ENCODE data around the gene HS3ST2.
"Not testable (repeated sequence)": the region's sequence is repeated elsewhere in the genome, so short reads cannot be mapped to it uniquely, and the experiment has no call there.

DNA sequence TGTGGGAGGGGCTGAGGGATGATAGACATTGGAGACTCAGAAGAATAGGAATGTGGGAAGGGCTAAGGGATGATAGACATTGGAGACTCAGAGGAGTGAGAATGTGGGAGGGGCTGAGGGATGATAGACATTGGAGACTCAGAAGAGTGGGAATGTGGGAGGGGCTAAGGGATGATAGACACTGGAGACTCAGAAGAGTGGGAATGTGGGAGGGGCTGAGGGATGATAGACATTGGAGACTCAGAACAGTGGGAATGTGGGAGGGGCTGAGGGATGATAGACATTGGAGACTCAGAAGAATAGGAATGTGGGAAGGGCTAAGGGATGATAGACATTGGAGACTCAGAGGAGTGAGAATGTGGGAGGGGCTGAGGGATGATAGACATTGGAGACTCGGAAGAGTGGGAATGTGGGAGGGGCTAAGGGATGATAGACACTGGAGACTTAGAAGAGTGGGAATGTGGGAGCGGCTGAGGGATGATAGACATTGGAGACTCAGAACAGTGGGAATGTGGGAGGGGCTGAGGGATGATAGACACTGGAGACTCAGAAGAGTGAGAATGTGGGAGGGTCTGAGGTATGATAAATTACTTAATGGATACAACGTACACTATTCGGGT, 125.9 kb downstream of the HS3ST2 start:
- TF ChIP-seq CTCF (IDR thresholded peaks at IDR 0.05; ENCODE audit: insufficient read depth, low read length, poor library complexity, severe bottlenecking); EZH2phosphoT487 (conservative IDR thresholded peaks at IDR 0.05; ENCODE audit: low read length): not testable (repeated sequence)
